DMS53 treated with DMSO at 0.1 percent for 48 hours (cell line): ENCODE results near the gene POM121L2.

Experiments used
- DNase-seq: peaks from one replicate; lab custom pipeline; 2025; ENCODE audit not compliant: unreplicated experiment; lab: John Stamatoyannopoulos, UW

The POM121L2 gene

GRCh38 chr6:27260836-27261375 lies 51.2 kb downstream of the POM121L2 start:
- no peak for DNase-seq

DNA sequence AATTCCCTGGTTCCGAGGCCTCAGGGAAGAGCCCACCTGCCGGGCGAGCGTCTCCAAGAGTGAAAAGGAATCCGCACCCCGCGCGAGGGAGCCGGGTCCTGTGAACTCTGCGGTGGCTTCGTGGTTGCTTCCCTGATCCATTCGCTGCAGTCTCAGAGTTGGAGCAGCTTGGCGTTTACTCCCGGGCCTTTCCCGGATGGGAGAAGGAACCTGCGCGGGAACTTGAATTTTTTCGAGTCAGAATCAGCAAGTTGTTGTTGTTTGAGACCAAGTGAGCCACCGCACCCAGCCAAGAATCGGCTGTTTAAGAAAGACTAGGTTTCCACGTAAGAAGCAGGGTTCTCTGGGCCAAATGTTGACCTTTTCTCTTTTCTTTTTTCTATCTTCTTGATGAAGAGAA lies 51.7 kb downstream of the POM121L2 start:
- no peak for DNase-seq
